Thyroid gland (tissue), 4 donors: ENCODE measurements around the gene PHLDB1.

ENCODE experiments used
- CTCF ChIP-seq, 6 experiments: fragments of 200-600 bp in 3 of 6; fragments of 450-650 bp in 3 of 6; sonication (generic) in 3 of 6; IDR thresholded peaks; one replicate each; pipeline ENCODE4 v1.5.1; 2016 to 2019; ENCODE audit warnings: antibody characterized with exemption in 6 of 6, mild to moderate bottlenecking in 2 of 6, inconsistent platforms in 1 of 6, moderate library complexity in 1 of 6
- POLR2A ChIP-seq, 2 donors: fragments of 450-650 bp; IDR thresholded peaks; one replicate each; pipeline ENCODE4 v1.6.1; 2017; ENCODE audit warnings: antibody characterized with exemption in 2 of 2, mild to moderate bottlenecking in 2 of 2, moderate library complexity in 1 of 2

GRCh38 chr11:118615976-118616371 lies 8.6 kb downstream of the PHLDB1 start:
- TF ChIP-seq CTCF (IDR thresholded peaks at IDR 0.05) (no peak), POLR2A (IDR thresholded peaks at IDR 0.05) (no peak)
